GM12878 (cell line): Measurements from ENCODE around the gene LAMB4. TPM values are rescaled to one million over a fixed set of nuclear protein-coding genes. Genes with fewer than 3 reads are reported as not detected.

Experiments used
- ATAC-seq: fragments of 200-7000 bp; cut with Tn5 transposase; 3 replicates; pipeline ENCODE4 v1.9.1; 2020; ENCODE audit warnings: mild to moderate bottlenecking, moderate library complexity
- BruUV-seq: library from RNA; stranded (reverse); fragments of 400-500 nt; replicated peaks from 2 replicates; lab custom pipeline; 2021; lab: Mats Ljungman, UMichigan
- CTCF ChIA-PET: fragments of 300-600 bp; sonication (Branson Sonifier 250); formaldehyde crosslinking; extraction: SDS; loops from one replicate; lab custom pipeline; 2021; ENCODE audit warnings: inconsistent platforms; lab: Yijun Ruan, JAX
- POLR2A ChIA-PET: fragments of 350-600 bp; formaldehyde crosslinking; extraction: SDS; loops from one replicate; lab custom pipeline; 2021; ENCODE audit warnings: inconsistent platforms; lab: Charles Lee
- RAD21 ChIA-PET: fragments of 300-600 bp; sonication (Branson Sonifier 250); formaldehyde crosslinking; loops from one replicate; lab custom pipeline; 2023; ENCODE audit warnings: antibody characterized with exemption; ENCODE audit not compliant: unreplicated experiment; lab: Charles Lee
- SMC1A ChIA-PET: fragments of 300-600 bp; sonication (Branson Sonifier 250); formaldehyde crosslinking; loops from one replicate; lab custom pipeline; 2023; ENCODE audit not compliant: unreplicated experiment, uncharacterized antibody; lab: Charles Lee
- DNase-seq: peaks from one replicate; pipeline ENCODE4 v3.0.0-alpha.2; 2011; ENCODE audit warnings: low read depth, low spot score
- FAIRE-seq: peaks from 3 replicates; lab custom pipeline; 2011; peaks lifted over from hg19 to GRCh38; lab: Jason Lieb, UNC
- H2AFZ ChIP-seq: 2 replicates; pipeline ENCODE4 v1.6.0; 2011; ENCODE audit warnings: low read depth, low read length, control low read depth; ENCODE audit not compliant: control insufficient read depth
- H3K27ac ChIP-seq: 2 replicates; pipeline ENCODE4 v1.5.1; 2011; ENCODE audit warnings: control low read depth; ENCODE audit not compliant: control insufficient read depth, insufficient read depth
- H3K27me3 ChIP-seq, 2 experiments: replicated peaks in 1 of 2; 2 replicates each; pipeline versions ENCODE4 v1.6.0 to v1.6.1; 2011; ENCODE audit warnings: low read length in 1 of 2; ENCODE audit not compliant: control insufficient read depth in 2 of 2, insufficient read depth in 2 of 2
- H3K36me3 ChIP-seq, 2 experiments: 2 replicates each; pipeline ENCODE4 v1.5.1; 2011; ENCODE audit warnings: low read length in 1 of 2; ENCODE audit not compliant: control insufficient read depth in 2 of 2, insufficient read depth in 2 of 2
- H3K4me1 ChIP-seq: 2 replicates; pipeline ENCODE4 v1.6.1; 2011; ENCODE audit warnings: mild to moderate bottlenecking, low read length, moderate library complexity, mixed read lengths; ENCODE audit not compliant: control insufficient read depth, insufficient read depth
- H3K4me2 ChIP-seq: 2 replicates; pipeline ENCODE4 v1.6.0; 2011; ENCODE audit warnings: control low read depth; ENCODE audit not compliant: control insufficient read depth, insufficient read depth
- H3K4me3 ChIP-seq: fragments of 200-600 bp; sonication (generic); 2 replicates; pipeline ENCODE4 v1.5.1; 2016
- H3K79me2 ChIP-seq: 2 replicates; pipeline ENCODE4 v1.6.0; 2011; ENCODE audit warnings: low read length; ENCODE audit not compliant: control insufficient read depth, insufficient read depth
- H3K9ac ChIP-seq: 2 replicates; pipeline ENCODE4 v1.8.0; 2011; ENCODE audit warnings: low read length, control low read depth, mixed read lengths; ENCODE audit not compliant: control insufficient read depth, insufficient read depth
- H3K9me3 ChIP-seq: replicated peaks from 3 replicates; pipeline ENCODE4 v1.5.1; 2011; ENCODE audit warnings: mild to moderate bottlenecking, low read length; ENCODE audit not compliant: control insufficient read depth, insufficient read depth
- H4K20me1 ChIP-seq: 2 replicates; pipeline ENCODE4 v1.6.0; 2011; ENCODE audit not compliant: control insufficient read depth, insufficient read depth
- ATF7 ChIP-seq: fragments of 450-650 bp; IDR thresholded peaks from 2 replicates; pipeline ENCODE4 v1.6.1; 2016; ENCODE audit warnings: low read depth, mild to moderate bottlenecking
- BHLHE40 ChIP-seq, 2 experiments: fragments of 450-650 bp in 1 of 2; IDR thresholded peaks; 2 replicates each; pipeline ENCODE4 v1.6.1; 2011 to 2017; ENCODE audit warnings: low read depth in 2 of 2, borderline replicate concordance in 1 of 2, improper control_type of control experiment in 1 of 2, low read length in 1 of 2, mild to moderate bottlenecking in 1 of 2
- CBX5 ChIP-seq: sonication (generic); IDR thresholded peaks from 2 replicates; pipeline ENCODE4 v1.6.1; 2016; ENCODE audit warnings: low read depth, moderate library complexity, mild to moderate bottlenecking, inconsistent platforms
- EP300 ChIP-seq, 2 experiments: fragments of 150-350 bp in 1 of 2; IDR thresholded peaks; 2 replicates each; pipeline ENCODE4 v1.6.1; 2011 to 2012; ENCODE audit warnings: low read depth in 2 of 2, low read length in 2 of 2, borderline replicate concordance in 1 of 2, improper control_type of control experiment in 1 of 2, inconsistent platforms in 1 of 2; ENCODE audit not compliant: control insufficient read depth in 1 of 2
- IRF4 ChIP-seq: IDR thresholded peaks from 2 replicates; pipeline ENCODE4 v1.6.1; 2011; ENCODE audit warnings: low read depth, low read length
- MTA3 ChIP-seq: IDR thresholded peaks from 2 replicates; pipeline ENCODE4 v1.6.1; 2012; ENCODE audit warnings: low read length, inconsistent platforms, borderline replicate concordance
- MYB ChIP-seq: fragments of 150-350 bp; IDR thresholded peaks from 2 replicates; pipeline ENCODE4 v1.6.1; 2014; ENCODE audit warnings: mild to moderate bottlenecking, low read depth, low read length, borderline replicate concordance
- NRF1 ChIP-seq: conservative IDR thresholded peaks from 2 replicates; pipeline ENCODE4 v1.6.1; 2011; ENCODE audit warnings: mild to moderate bottlenecking, low read depth, low read length, improper control_type of control experiment
- RELA ChIP-seq: fragments of 450-650 bp; IDR thresholded peaks from 2 replicates; pipeline ENCODE4 v1.8.0; 2014; ENCODE audit warnings: borderline replicate concordance; ENCODE audit not compliant: partially characterized antibody
- RUNX3 ChIP-seq: IDR thresholded peaks from 2 replicates; pipeline ENCODE4 v1.6.1; 2012; ENCODE audit warnings: low read length, inconsistent platforms
- SP1 ChIP-seq: IDR thresholded peaks from one replicate; pipeline ENCODE4 v1.6.1; 2011; ENCODE audit warnings: low read depth, low read length
- TCF12 ChIP-seq: IDR thresholded peaks from 2 replicates; pipeline ENCODE4 v1.6.1; 2011; ENCODE audit warnings: low read depth, mild to moderate bottlenecking, low read length
- WRNIP1 ChIP-seq: IDR thresholded peaks from 2 replicates; pipeline ENCODE4 v1.6.1; 2011; ENCODE audit warnings: low read depth, low read length, improper control_type of control experiment, borderline replicate concordance
- ZNF274 ChIP-seq: IDR thresholded peaks from one replicate; pipeline ENCODE4 v1.8.0; 2011; ENCODE audit not compliant: insufficient read length, insufficient read depth
- WGBS: methylation state at CpG from one replicate; pipeline ENCODE4 v1.1.6; 2016; ENCODE audit warnings: low lambda C conversion rate; ENCODE audit not compliant: insufficient replicate concordance, insufficient coverage; ENCODE audit errors: missing lambda C conversion rate; 5-methylcytosine and 5-hydroxymethylcytosine counted together
- in situ Hi-C: fragments of 300-500 bp; cut with MboI; formaldehyde crosslinking; loops from 9 replicates; pipeline ENCODE4 v1.14.3; 2018; ENCODE audit warnings: mixed read lengths
- intact Hi-C: fragments of 100-400 bp; cut with micrococcal nuclease; formaldehyde crosslinking; loops from one replicate; pipeline ENCODE4 v1.14.2; 2022; ENCODE audit not compliant: unreplicated experiment
- polyA plus RNA-seq, 11 experiments: library from polyadenylated mRNA; depleted of rRNA in 4 of 11; unstranded in 6 of 11; stranded (reverse) in 5 of 11; fragments of >200 nt; fragmentation: Nextera tagmentation in 4 of 11; fragmentation: Illumina TruSeq in 1 of 11; extraction: Ambion mirVana in 4 of 11; extraction: Trizol in 1 of 11; gene quantifications; 1 replicate in 1 of 11; 2 replicates in 10 of 11; pipeline versions ENCODE4 v1.2.1 to v1.2.3, GENCODE V29; 2011 to 2016; ENCODE audit warnings: inconsistent platforms in 2 of 11, missing spikeins in 2 of 11, low read depth in 1 of 11
- total RNA-seq, 4 experiments: library from RNA; depleted of rRNA in 3 of 4; stranded (reverse); fragments of >200 nt in 3 of 4; fragmentation: Illumina TruSeq in 1 of 4; extraction: Trizol in 1 of 4; gene quantifications; 2 replicates each; pipeline versions ENCODE4 v1.2.1 to v1.2.3, GENCODE V29; 2013 to 2021
- TF ChIP-seq, protein P1 (sequence below): fragments of 450-650 bp; IDR thresholded peaks from 2 replicates; pipeline ENCODE4 v1.6.1; 2016; ENCODE audit warnings: mild to moderate bottlenecking, moderate library complexity, borderline replicate concordance

LAMB4 gene
- total and polyA plus RNA-seq, 10 of the 15 experiments (the other 5 are each of a cell fraction or from before 2014, with no cell fraction given) = 0.04 to 0.06 TPM; not detected in 8

DNA sequence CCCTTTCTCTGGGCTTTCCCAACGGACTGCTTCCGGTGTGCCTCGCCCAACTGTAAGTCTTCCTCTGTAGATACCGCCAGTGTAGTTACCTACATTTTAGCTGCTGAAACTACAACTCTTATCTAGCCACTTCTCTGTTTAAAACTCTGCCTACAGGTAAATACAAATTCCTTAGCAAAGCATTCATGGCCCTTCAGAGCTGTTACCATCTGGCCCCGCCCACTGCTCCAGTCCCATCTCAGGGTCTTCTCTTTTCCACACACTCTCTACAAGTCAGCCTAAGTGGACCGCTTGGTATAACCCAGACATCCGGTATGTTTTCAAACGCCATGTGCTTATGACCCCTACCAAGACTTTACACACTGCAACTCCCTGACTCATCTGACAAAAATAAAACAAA lies 41.0 kb upstream of the LAMB4 start:
- BruUV-seq = no TSS peak
- Histone ChIP-seq H2AFZ (no peak overlapping the region), H3K4me1 (no peaks in the 10 kb centered on the region), H3K4me3 (no peak overlapping the region), H3K9me3 (no peaks in the 10 kb centered on the region), H3K36me3 (no peaks in the 10 kb centered on the region), H3K79me2 (no peaks in the 10 kb centered on the region), H3K27me3 (no peaks in the 10 kb centered on the region), H3K27ac (no peak overlapping the region), H3K4me2 (no peak overlapping the region), H3K9ac (no peak overlapping the region), H4K20me1 (no peaks in the 10 kb centered on the region)
- no peak for DNase-seq
- ChIA-PET CTCF (no interaction called here), POLR2A (no interaction called here), SMC1A (interaction anchor here (1.5 kb wide), 1 partner anchor 296 kb away, joined by 3 read pairs; no protein-coding TSS in a partner anchor), RAD21 (no interaction called here)
- in situ Hi-C loops (no loop called here), intact Hi-C loops (no loop called here)
- WGBS = 62% methylated on average over 8 of the region's 8 CpGs
- no peak for ATAC-seq
- no peak for FAIRE-seq
- TF ChIP-seq NRF1 = no peak
- TF ChIP-seq ATF7 = no peak
- TF ChIP-seq IRF4 = no peak
- TF ChIP-seq WRNIP1 = no peak
- TF ChIP-seq TCF12 = no peak
- no peak for TF ChIP-seq SP1
- TF ChIP-seq CBX5 = no peak
- TF ChIP-seq RELA = no peak
- TF ChIP-seq RUNX3 = no peak
- no peak for TF ChIP-seq ZNF274
- no peak for TF ChIP-seq BHLHE40 (IDR thresholded peaks at IDR 0.05; ENCODE audit: borderline replicate concordance in 1 of 2, low read depth in 2 of 2, low read length in 1 of 2)
- no peak for TF ChIP-seq MYB
- TF ChIP-seq, protein P1, sequence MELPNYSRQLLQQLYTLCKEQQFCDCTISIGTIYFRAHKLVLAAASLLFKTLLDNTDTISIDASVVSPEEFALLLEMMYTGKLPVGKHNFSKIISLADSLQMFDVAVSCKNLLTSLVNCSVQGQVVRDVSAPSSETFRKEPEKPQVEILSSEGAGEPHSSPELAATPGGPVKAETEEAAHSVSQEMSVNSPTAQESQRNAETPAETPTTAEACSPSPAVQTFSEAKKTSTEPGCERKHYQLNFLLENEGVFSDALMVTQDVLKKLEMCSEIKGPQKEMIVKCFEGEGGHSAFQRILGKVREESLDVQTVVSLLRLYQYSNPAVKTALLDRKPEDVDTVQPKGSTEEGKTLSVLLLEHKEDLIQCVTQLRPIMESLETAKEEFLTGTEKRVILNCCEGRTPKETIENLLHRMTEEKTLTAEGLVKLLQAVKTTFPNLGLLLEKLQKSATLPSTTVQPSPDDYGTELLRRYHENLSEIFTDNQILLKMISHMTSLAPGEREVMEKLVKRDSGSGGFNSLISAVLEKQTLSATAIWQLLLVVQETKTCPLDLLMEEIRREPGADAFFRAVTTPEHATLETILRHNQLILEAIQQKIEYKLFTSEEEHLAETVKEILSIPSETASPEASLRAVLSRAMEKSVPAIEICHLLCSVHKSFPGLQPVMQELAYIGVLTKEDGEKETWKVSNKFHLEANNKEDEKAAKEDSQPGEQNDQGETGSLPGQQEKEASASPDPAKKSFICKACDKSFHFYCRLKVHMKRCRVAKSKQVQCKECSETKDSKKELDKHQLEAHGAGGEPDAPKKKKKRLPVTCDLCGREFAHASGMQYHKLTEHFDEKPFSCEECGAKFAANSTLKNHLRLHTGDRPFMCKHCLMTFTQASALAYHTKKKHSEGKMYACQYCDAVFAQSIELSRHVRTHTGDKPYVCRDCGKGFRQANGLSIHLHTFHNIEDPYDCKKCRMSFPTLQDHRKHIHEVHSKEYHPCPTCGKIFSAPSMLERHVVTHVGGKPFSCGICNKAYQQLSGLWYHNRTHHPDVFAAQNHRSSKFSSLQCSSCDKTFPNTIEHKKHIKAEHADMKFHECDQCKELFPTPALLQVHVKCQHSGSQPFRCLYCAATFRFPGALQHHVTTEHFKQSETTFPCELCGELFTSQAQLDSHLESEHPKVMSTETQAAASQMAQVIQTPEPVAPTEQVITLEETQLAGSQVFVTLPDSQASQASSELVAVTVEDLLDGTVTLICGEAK = no peak
- no peak for TF ChIP-seq EP300 (IDR thresholded peaks at IDR 0.05; ENCODE audit: borderline replicate concordance in 1 of 2, control insufficient read depth in 1 of 2, low read depth in 2 of 2, low read length in 2 of 2)
- no peak for TF ChIP-seq MTA3
